CD4-positive, CD25-positive, alpha-beta regulatory T cell (primary cell): ENCODE results near the gene RPL9. TPM values are rescaled to one million over a fixed set of nuclear protein-coding genes. Genes with fewer than 3 reads are reported as not detected.
A peak's percentile ranks its signal among the peaks of the same experiment; 100 is the strongest.
"Not testable (repeated sequence)": the region's sequence is repeated elsewhere in the genome, so short reads cannot be mapped to it uniquely, and the experiment has no call there.

Experiments used
- ATAC-seq, 2 donors: fragments of 150-1000 bp; cut with Tn5 transposase; one replicate each; pipeline ENCODE4 v1.10.0; 2021; ENCODE audit warnings: low read depth in 2 of 2, moderate number of reproducible peaks in 2 of 2, moderate library complexity in 1 of 2
- DNase-seq, 3 donors: peaks; one replicate each; pipeline versions ENCODE4 v3.0.0 to v3.0.0-alpha.2; 2012 to 2022; ENCODE audit warnings: mixed read lengths in 1 of 3
- H3K27ac ChIP-seq: one replicate; pipeline ENCODE4 v1.7.0; 2013; ENCODE audit warnings: mild to moderate bottlenecking, low read length; ENCODE audit not compliant: insufficient read depth, poor library complexity, severe bottlenecking
- H3K27me3 ChIP-seq: one replicate; pipeline ENCODE4 v1.7.0; 2013; ENCODE audit warnings: low read length; ENCODE audit not compliant: control insufficient read depth, insufficient read depth
- H3K36me3 ChIP-seq: one replicate; pipeline ENCODE4 v1.7.0; 2013; ENCODE audit warnings: mild to moderate bottlenecking, low read length, moderate library complexity; ENCODE audit not compliant: control insufficient read depth, insufficient read depth
- H3K4me1 ChIP-seq: 2 replicates; pipeline ENCODE4 v1.7.0; 2013; ENCODE audit warnings: mild to moderate bottlenecking, low read length; ENCODE audit not compliant: insufficient read depth, control insufficient read depth, poor library complexity, severe bottlenecking
- H3K4me3 ChIP-seq: one replicate; pipeline ENCODE4 v1.7.0; 2013; ENCODE audit warnings: low read depth, mild to moderate bottlenecking, low read length, moderate library complexity
- H3K9me3 ChIP-seq, 2 experiments: 1 replicate in 1 of 2; 2 replicates in 1 of 2; pipeline ENCODE4 v1.7.0; 2013; ENCODE audit warnings: low read length in 2 of 2, mild to moderate bottlenecking in 1 of 2, moderate library complexity in 1 of 2; ENCODE audit not compliant: control insufficient read depth in 2 of 2
- H3K27ac Mint-ChIP-seq, 3 donors: one replicate each; pipeline ENCODE4 v1.8.0; 2020 to 2022; ENCODE audit warnings: mild to moderate bottlenecking in 3 of 3, mixed read lengths in 3 of 3, moderate library complexity in 2 of 3
- H3K27me3 Mint-ChIP-seq: one replicate; pipeline ENCODE4 v1.8.0; 2022; ENCODE audit warnings: mild to moderate bottlenecking, mixed read lengths
- H3K36me3 Mint-ChIP-seq: one replicate; pipeline ENCODE4 v1.8.0; 2020; ENCODE audit warnings: mixed read lengths
- H3K4me1 Mint-ChIP-seq, 4 donors: one replicate each; pipeline ENCODE4 v1.8.0; 2020 to 2022; ENCODE audit warnings: mixed read lengths in 4 of 4, mild to moderate bottlenecking in 1 of 4
- H3K4me3 Mint-ChIP-seq, 4 donors: one replicate each; pipeline ENCODE4 v1.8.0; 2020 to 2022; ENCODE audit warnings: mild to moderate bottlenecking in 4 of 4, mixed read lengths in 4 of 4, moderate library complexity in 3 of 4
- H3K9me3 Mint-ChIP-seq, 7 donors: one replicate each; pipeline ENCODE4 v1.8.0; 2020 to 2022; ENCODE audit warnings: mixed read lengths in 7 of 7, mild to moderate bottlenecking in 3 of 7, moderate library complexity in 2 of 7
- polyA plus RNA-seq, 4 donors: library from polyadenylated mRNA; unstranded; fragments of 300-500 nt; fragmentation: Illumina TruSeq; gene quantifications; one replicate each; pipeline ENCODE4 v1.2.3, GENCODE V29; 2021
- total RNA-seq: library from RNA; stranded (reverse); gene quantifications from one replicate; pipeline ENCODE4 v1.2.3, GENCODE V29; 2022

The RPL9 gene
- total and polyA plus RNA-seq, 5 donors from 2014 or later = 1,739 to 2,644 (median 1,902) TPM

DNA sequence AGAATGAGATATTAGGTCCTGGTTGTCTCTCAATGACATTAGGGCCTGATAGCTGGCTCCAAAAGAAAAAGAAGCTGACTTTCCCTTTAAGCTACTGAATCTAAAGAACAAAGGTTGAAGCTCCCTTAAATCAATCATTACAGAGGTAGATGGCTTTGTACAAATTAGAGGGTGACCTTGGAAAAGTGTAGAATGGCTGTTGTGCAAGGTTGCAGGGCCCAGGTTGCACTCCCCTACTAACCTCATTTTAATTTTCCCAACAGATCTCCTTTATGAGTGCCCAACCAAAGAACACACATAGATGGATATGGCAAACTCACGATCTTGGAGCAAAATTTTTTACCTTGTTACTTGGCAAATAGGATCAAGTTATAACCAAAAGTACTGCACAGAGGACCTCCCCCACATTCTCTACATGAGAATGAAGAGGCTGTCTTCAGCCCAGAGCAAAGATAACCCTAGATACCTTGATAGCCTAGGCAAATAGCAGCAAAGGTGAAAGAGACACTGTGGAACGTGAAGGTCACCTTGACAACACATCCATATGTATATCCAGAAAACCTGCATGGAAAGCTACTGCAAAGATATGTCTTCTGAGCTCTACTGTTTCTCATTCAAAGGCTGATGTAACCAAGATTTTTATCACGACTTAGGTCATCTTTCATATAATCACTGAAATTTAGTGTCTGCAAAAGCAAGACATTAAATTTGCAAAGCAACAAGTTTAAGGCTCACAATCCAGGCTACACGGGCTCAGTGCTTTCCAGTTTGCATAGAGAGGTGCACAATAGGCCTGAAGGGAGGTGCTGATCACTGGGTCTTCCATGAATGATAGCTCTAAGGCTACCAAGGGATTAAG is 29.0 kb downstream of the RPL9 start:
- Mint-ChIP-seq H3K27ac (no peak overlapping the region), H3K9me3 (no peaks in the 10 kb centered on the region), H3K27me3 (peaks cover 10% of the 10 kb centered on the region), H3K36me3 (no peaks in the 10 kb centered on the region), H3K4me1 (no peaks in the 10 kb centered on the region), H3K4me3 (no peak overlapping the region)
- H3K9me3 ChIP-seq = no peaks in the 10 kb centered on the region
- H3K4me3 ChIP-seq = no peak overlapping the region
- H3K36me3 ChIP-seq = no peaks in the 10 kb centered on the region
- no peaks in the 10 kb centered on the region for H3K27me3 ChIP-seq
- no peak for ATAC-seq
- no peaks in the 10 kb centered on the region for H3K4me1 ChIP-seq
- H3K27ac ChIP-seq = no peak overlapping the region
- no peak for DNase-seq

DNA sequence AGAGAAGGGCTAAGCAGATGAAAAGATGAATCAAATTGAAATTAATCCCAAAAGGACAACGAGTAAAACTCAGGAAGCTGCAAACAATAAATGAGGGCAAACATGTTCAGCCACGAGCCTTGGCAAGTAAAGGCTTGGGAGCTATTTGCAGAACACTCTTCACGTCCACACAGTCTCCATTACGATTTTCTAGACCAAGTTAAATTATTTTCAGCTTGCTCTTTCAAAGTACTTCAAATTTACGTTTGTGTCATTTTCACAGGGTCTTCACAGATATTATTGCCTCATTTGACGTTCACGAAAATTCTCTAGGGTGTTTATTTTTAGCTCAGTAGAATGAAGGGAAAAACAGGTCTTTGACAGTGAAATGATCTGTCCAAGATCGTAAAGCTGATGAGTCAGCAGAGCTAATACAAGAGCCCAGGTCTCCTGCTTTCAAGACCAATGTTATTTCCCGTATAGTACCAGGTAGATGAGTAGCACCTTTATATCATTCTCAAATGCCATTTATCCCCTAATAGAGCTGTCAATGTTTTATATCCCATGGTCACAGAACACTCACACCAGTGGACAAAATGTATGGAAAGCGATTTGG is 31.1 kb downstream of the RPL9 start:
- no peaks in the 10 kb centered on the region for H3K9me3 Mint-ChIP-seq
- H3K4me1 ChIP-seq = no peaks in the 10 kb centered on the region
- no peak for DNase-seq
- no peak overlapping the region for H3K27ac Mint-ChIP-seq
- no peak overlapping the region for H3K4me3 ChIP-seq
- no peak overlapping the region for H3K4me3 Mint-ChIP-seq
- peaks cover 5% of the 10 kb centered on the region for H3K27me3 Mint-ChIP-seq
- H3K36me3 ChIP-seq = no peaks in the 10 kb centered on the region
- ATAC-seq = no peak
- H3K4me1 Mint-ChIP-seq = no peaks in the 10 kb centered on the region
- H3K27me3 ChIP-seq = no peaks in the 10 kb centered on the region
- H3K27ac ChIP-seq = no peak overlapping the region
- H3K9me3 ChIP-seq = no peaks in the 10 kb centered on the region
- H3K36me3 Mint-ChIP-seq = no peaks in the 10 kb centered on the region

GRCh38 chr4:39426728-39427127 is 32.0 kb downstream of the RPL9 start:
- H3K4me3 ChIP-seq = no peak overlapping the region
- no peaks in the 10 kb centered on the region for H3K27me3 ChIP-seq
- H3K27ac Mint-ChIP-seq = no peak overlapping the region
- no peaks in the 10 kb centered on the region for H3K9me3 ChIP-seq
- H3K27ac ChIP-seq = no peak overlapping the region
- H3K4me3 Mint-ChIP-seq = peak overlapping the region in 1 of 4 donors; percentile 21
- no peaks in the 10 kb centered on the region for H3K36me3 Mint-ChIP-seq
- H3K36me3 ChIP-seq = no peaks in the 10 kb centered on the region
- no peaks in the 10 kb centered on the region for H3K4me1 ChIP-seq
- no peak for ATAC-seq
- H3K27me3 Mint-ChIP-seq = peaks cover 5% of the 10 kb centered on the region
- no peak for DNase-seq
- H3K9me3 Mint-ChIP-seq = peaks cover 0 to 4% (median 0%) of the 10 kb centered on the region in 7 donors
- H3K4me1 Mint-ChIP-seq = no peaks in the 10 kb centered on the region

DNA sequence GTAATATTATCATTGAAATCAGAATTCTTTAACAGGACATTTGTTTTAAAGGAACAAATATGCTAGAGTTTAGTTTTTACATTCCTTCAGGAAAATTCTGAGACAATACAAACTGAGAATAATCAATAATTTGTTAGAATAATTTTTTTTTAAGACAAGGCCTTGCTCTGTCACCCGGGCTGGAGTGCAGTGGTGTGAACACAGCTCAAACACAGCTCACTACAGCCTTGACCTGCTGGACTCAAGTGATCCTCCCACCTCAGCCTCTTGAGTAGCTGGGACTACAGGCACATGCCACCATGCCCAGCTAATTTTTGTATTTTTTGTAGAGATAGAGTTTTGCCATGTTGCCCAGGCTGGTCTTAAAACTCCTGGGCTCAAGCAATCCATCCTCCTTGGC is 33.4 kb downstream of the RPL9 start:
- H3K4me3 ChIP-seq, H3K27me3 ChIP-seq, H3K4me1 ChIP-seq, H3K27me3 Mint-ChIP-seq, H3K4me1 Mint-ChIP-seq, H3K4me3 Mint-ChIP-seq, H3K36me3 Mint-ChIP-seq, DNase-seq, H3K27ac ChIP-seq, H3K9me3 ChIP-seq, H3K9me3 Mint-ChIP-seq, H3K27ac Mint-ChIP-seq, H3K36me3 ChIP-seq, ATAC-seq: not testable (repeated sequence)

DNA sequence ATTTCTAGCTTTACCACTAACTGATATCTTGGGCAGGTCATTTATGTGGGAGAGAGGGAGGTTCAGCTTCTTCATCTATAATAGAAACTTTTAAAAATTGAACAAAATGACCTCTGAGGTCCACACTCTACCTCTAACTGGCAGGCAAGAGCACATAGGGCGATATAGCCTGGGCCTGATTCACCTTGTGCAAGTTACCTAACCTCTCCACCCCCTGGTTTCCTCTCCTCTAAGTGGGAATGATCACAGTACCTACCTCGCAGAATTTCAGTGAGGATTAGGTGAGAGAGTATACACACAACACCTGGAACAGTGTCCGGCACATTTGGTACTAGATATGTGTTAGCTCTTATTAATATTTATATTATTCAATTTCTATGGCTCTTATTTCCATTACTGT is 36.5 kb downstream of the RPL9 start:
- H3K36me3 ChIP-seq = no peaks in the 10 kb centered on the region
- H3K27me3 ChIP-seq = no peaks in the 10 kb centered on the region
- DNase-seq (no peak), ATAC-seq (no peak)
- peaks cover 11% of the 10 kb centered on the region for H3K27me3 Mint-ChIP-seq
- H3K4me1 ChIP-seq = no peaks in the 10 kb centered on the region
- no peaks in the 10 kb centered on the region for H3K9me3 ChIP-seq
- H3K9me3 Mint-ChIP-seq = peaks cover 0 to 4% (median 0%) of the 10 kb centered on the region in 7 donors
- no peak overlapping the region for H3K27ac Mint-ChIP-seq
- no peak overlapping the region for H3K4me3 Mint-ChIP-seq
- H3K27ac ChIP-seq = no peak overlapping the region
- H3K4me3 ChIP-seq = no peak overlapping the region
- no peaks in the 10 kb centered on the region for H3K4me1 Mint-ChIP-seq
- H3K36me3 Mint-ChIP-seq = no peaks in the 10 kb centered on the region

DNA sequence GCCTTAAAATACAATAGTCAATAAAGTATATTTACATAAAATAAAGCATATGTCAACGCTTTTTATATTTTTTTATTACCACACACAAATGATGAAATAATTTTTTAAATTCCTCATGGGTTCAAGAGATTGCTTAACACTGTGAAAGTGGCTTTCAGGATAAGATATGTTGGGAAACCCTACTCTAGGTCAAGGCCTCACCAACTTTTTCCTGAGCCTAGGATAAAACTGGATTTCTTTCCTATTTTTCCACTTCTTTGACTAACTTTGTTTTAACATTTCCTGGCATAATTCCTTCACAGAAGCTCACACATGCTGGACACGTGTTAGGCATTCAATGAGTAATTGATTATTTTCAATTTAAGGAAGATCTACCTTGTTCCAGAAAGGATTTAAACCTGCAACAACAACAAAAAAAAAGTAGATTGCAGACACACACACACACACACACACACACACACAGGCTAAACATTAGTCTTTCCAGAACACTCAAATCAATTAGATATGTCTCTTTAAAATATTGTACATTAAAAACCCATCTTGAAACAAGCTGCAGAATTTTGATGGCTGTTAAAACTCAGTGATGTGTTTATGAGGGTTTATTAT is 42.9 kb downstream of the RPL9 start:
- no peaks in the 10 kb centered on the region for H3K4me1 Mint-ChIP-seq
- H3K27ac Mint-ChIP-seq = no peak overlapping the region
- ATAC-seq = no peak
- Histone ChIP-seq H3K36me3 (no peaks in the 10 kb centered on the region), H3K4me1 (no peaks in the 10 kb centered on the region), H3K4me3 (no peak overlapping the region), H3K27me3 (peaks cover 3% of the 10 kb centered on the region), H3K27ac (no peak overlapping the region), H3K9me3 (no peaks in the 10 kb centered on the region)
- no peaks in the 10 kb centered on the region for H3K36me3 Mint-ChIP-seq
- peaks cover 19% of the 10 kb centered on the region for H3K27me3 Mint-ChIP-seq
- DNase-seq = no peak
- no peak overlapping the region for H3K4me3 Mint-ChIP-seq
- H3K9me3 Mint-ChIP-seq = no peaks in the 10 kb centered on the region

DNA sequence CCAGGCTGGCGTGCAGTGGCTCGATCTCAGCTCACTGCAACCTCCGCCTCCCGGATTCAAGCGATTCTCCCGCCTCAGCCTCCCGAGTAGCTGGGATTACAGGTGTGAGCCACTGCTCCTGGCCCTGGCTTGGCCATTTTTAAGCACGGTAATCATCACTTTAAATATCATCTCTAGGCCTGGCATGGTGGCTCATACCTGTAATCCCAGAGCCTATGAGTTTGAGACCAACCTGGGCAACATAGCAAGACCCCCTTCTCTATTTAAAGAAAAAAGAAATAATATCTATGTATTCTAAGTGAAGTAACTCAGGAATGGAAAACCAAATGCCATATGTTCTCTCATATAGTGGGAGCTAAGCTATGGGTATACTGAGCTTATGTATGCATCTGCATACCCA is 47.2 kb downstream of the RPL9 start:
- H3K27ac Mint-ChIP-seq, H3K36me3 ChIP-seq, H3K9me3 Mint-ChIP-seq, H3K4me3 ChIP-seq, H3K27ac ChIP-seq, H3K9me3 ChIP-seq, ATAC-seq, H3K27me3 ChIP-seq, H3K4me1 ChIP-seq, H3K36me3 Mint-ChIP-seq, H3K27me3 Mint-ChIP-seq, DNase-seq, H3K4me1 Mint-ChIP-seq: not testable (repeated sequence)
- peak overlapping the region in 1 of 4 donors; percentile 27 for H3K4me3 Mint-ChIP-seq
